ENCODE data around the gene TRABD2A. TPM values are rescaled to one million over a fixed set of nuclear protein-coding genes. Genes with fewer than 3 reads are reported as not detected.

Gene TRABD2A
- total RNA-seq, 1 experiment from 2014 or later, result 1.7 TPM

GRCh38 chr2:84838434-84839145, 42.3 kb downstream of the TRABD2A start:
- Mint-ChIP-seq H3K27me3 (ENCODE audit: low read depth) (peaks cover 22% of the 10 kb centered on the region), H3K36me3 (ENCODE audit: insufficient read depth in 1 of 3, low read depth in 3 of 3) (peaks cover 6 to 15% (median 8%) of the 10 kb centered on the region in 3 experiments), H3K4me3 (no peak overlapping the region), H3K4me1 (peaks cover 8 to 16% of the 10 kb centered on the region in 2 experiments), H3K9me3 (peaks cover 15% of the 10 kb centered on the region in 2 experiments), H3K27ac (no peak overlapping the region; a peak in 1 of 7 replicates)
- Histone ChIP-seq H3T11ph (ENCODE audit: low read length) (no peak overlapping the region), H3K56ac (ENCODE audit: insufficient read length, low read depth, low read length) (no peak overlapping the region), H3K23ac (ENCODE audit: insufficient read length, low read depth, low read length) (no peak overlapping the region), H2AK5ac (ENCODE audit: insufficient read length, low read length) (no peak overlapping the region), H3K14ac (ENCODE audit: insufficient read depth, low read length) (no peak overlapping the region), H4K5ac (ENCODE audit: insufficient read length, low read depth, low read length) (no peak overlapping the region), H2BK12ac (ENCODE audit: insufficient read length, low read depth, low read length) (no peak overlapping the region), H2BK20ac (ENCODE audit: low read depth, low read length, poor library complexity, severe bottlenecking) (no peak overlapping the region), H3K4ac (ENCODE audit: low read depth, low read length) (no peak overlapping the region), H4K8ac (replicated peaks; ENCODE audit: insufficient read length, low read depth, low read length) (no peak overlapping the region), H3K4me1 (ENCODE audit: insufficient read depth, low read length) (no peaks in the 10 kb centered on the region), H2AFZ (ENCODE audit: low read length) (no peak overlapping the region), H3K79me2 (ENCODE audit: insufficient read depth, low read length) (no peaks in the 10 kb centered on the region), H4K91ac (ENCODE audit: insufficient read length, low read depth, low read length) (no peak overlapping the region), H3K27me3 (ENCODE audit: insufficient read depth, low read length) (no peaks in the 10 kb centered on the region), H2BK5ac (ENCODE audit: insufficient read length, low read length) (no peak overlapping the region), H3K27ac (ENCODE audit: insufficient read length, low read depth, low read length) (no peak overlapping the region), H3K18ac (ENCODE audit: insufficient read length, low read depth, low read length) (no peak overlapping the region), H3K23me2 (ENCODE audit: insufficient read length, low read depth, low read length, poor library complexity, severe bottlenecking) (no peaks in the 10 kb centered on the region), H2BK120ac (ENCODE audit: low read depth, low read length, poor library complexity, severe bottlenecking) (no peak overlapping the region), H3K9ac (ENCODE audit: extremely low read depth, insufficient read length, low read length) (no peak overlapping the region), H3K9me3 (ENCODE audit: control insufficient read depth, low read depth, low read length) (no peaks in the 10 kb centered on the region), H3K4me2 (ENCODE audit: insufficient read depth, insufficient read length, low read length) (no peak overlapping the region), H4K20me1 (ENCODE audit: control insufficient read depth, insufficient read depth, insufficient read length) (no peaks in the 10 kb centered on the region), H2BK15ac (ENCODE audit: low read depth, low read length) (no peak overlapping the region), H3K79me1 (ENCODE audit: insufficient read depth, low read depth, low read length, poor library complexity, severe bottlenecking) (no peaks in the 10 kb centered on the region)
- no CpG with 5 or more reads among the region's 2 CpGs for WGBS (ENCODE audit: extremely low coverage, insufficient read length, low lambda C conversion rate)
- no peak for DNase-seq
- TF ChIP-seq CTCF (conservative IDR thresholded peaks at IDR 0.05), result no peak
